KMS-11 (cell line): ENCODE results near the gene GLCCI1.
A peak's percentile ranks its signal among the peaks of the same experiment; 100 is the strongest.

Experiments used
- H2AFZ ChIP-seq: fragments of 200-600 bp; sonication (generic); 2 replicates; pipeline ENCODE4 v1.6.1; 2016; ENCODE audit warnings: antibody characterized with exemption, mixed run types, low read depth
- H3K27ac ChIP-seq: fragments of 200-600 bp; sonication (generic); 2 replicates; pipeline ENCODE4 v1.6.1; 2016; ENCODE audit warnings: mild to moderate bottlenecking, mixed run types
- H3K27me3 ChIP-seq: fragments of 200-600 bp; sonication (generic); 2 replicates; pipeline ENCODE4 v1.6.1; 2017; ENCODE audit warnings: mild to moderate bottlenecking, low read depth, mixed run types, moderate library complexity; ENCODE audit not compliant: insufficient read depth
- H3K36me3 ChIP-seq: fragments of 200-600 bp; sonication (generic); 2 replicates; pipeline ENCODE4 v1.6.1; 2017; ENCODE audit warnings: mild to moderate bottlenecking, mixed run types; ENCODE audit not compliant: insufficient read depth
- H3K4me1 ChIP-seq: fragments of 200-600 bp; sonication (generic); 2 replicates; pipeline ENCODE4 v1.6.1; 2016; ENCODE audit warnings: mild to moderate bottlenecking, low read depth, mixed run types; ENCODE audit not compliant: poor library complexity, severe bottlenecking
- H3K4me2 ChIP-seq: fragments of 200-600 bp; sonication (generic); 2 replicates; pipeline ENCODE4 v1.7.0; 2016; ENCODE audit warnings: mild to moderate bottlenecking, mixed run types
- H3K4me3 ChIP-seq: fragments of 200-600 bp; sonication (generic); IDR thresholded peaks from 2 replicates; pipeline ENCODE4 v1.6.1; 2017; ENCODE audit warnings: low read depth, low read length, mixed read lengths; ENCODE audit not compliant: insufficient read depth
- H3K79me2 ChIP-seq: fragments of 200-600 bp; sonication (generic); 2 replicates; pipeline ENCODE4 v1.6.1; 2016; ENCODE audit warnings: low read depth, mixed run types; ENCODE audit not compliant: insufficient read depth
- H3K9ac ChIP-seq: fragments of 200-600 bp; sonication (generic); 2 replicates; pipeline ENCODE4 v1.6.1; 2016; ENCODE audit warnings: mild to moderate bottlenecking, mixed run types
- H4K20me1 ChIP-seq: fragments of 200-600 bp; sonication (generic); 2 replicates; pipeline ENCODE4 v1.6.1; 2016; ENCODE audit warnings: mild to moderate bottlenecking, mixed run types; ENCODE audit not compliant: insufficient read depth
- CTCF ChIP-seq: fragments of 200-600 bp; sonication (generic); conservative IDR thresholded peaks from 2 replicates; pipeline ENCODE4 v1.6.1; 2017; ENCODE audit warnings: low read depth, mild to moderate bottlenecking, antibody characterized with exemption, low read length, moderate library complexity, mixed read lengths

GLCCI1 gene

DNA sequence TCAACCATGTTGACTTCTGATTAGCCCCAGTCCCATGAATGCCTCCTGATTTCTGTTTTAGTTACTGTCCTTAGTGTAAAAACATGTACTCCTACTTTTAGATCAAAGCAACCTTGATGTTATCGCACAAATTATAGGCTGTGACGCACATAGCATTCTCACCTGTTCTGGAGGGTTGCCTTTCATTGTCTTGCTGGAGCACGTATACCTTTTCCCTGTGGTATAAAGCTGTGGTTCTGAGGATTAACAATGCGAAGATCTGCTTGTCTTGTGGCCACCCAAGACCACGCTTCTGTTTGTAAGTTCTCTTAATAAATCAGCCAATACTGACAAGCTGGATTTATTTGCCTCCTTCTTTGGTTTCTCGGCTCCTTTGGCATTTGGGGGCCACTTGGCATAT is 30.1 kb upstream of the GLCCI1 start:
- no peak overlapping the region for H3K4me2 ChIP-seq
- H4K20me1 ChIP-seq = no peaks in the 10 kb centered on the region
- no peak for TF ChIP-seq CTCF
- H3K79me2 ChIP-seq = no peaks in the 10 kb centered on the region
- H2AFZ ChIP-seq = no peak overlapping the region
- no peak overlapping the region for H3K4me3 ChIP-seq
- no peak overlapping the region for H3K9ac ChIP-seq
- H3K4me1 ChIP-seq = peaks cover 37% of the 10 kb centered on the region
- H3K27ac ChIP-seq = no peak overlapping the region
- no peaks in the 10 kb centered on the region for H3K27me3 ChIP-seq
- no peaks in the 10 kb centered on the region for H3K36me3 ChIP-seq

DNA sequence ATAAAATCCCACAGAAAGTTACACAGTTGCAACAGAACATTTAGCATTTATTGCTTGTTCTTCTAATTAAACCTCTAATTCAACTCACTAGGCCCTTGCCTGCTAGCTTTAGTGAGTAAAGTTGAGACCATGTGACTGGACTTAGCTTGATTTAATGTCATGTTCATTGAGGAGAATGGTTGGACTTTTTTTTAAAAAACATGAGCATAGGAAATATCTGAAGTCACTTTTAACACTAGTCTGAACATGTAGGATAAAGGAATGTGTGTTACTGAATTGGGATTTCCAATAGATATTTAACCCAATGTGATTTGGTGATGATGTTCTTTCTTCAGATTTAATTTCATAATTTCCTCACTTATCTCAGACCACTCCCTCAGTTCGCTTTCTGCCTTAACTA is 24.6 kb upstream of the GLCCI1 start:
- no peaks in the 10 kb centered on the region for H3K36me3 ChIP-seq
- H3K4me1 ChIP-seq = peaks cover 76% of the 10 kb centered on the region
- peak overlapping the region; percentile 74 for H3K27ac ChIP-seq
- no peak overlapping the region for H3K4me3 ChIP-seq
- H3K27me3 ChIP-seq = no peaks in the 10 kb centered on the region
- no peak for TF ChIP-seq CTCF
- peak overlapping the region; percentile 85 for H3K4me2 ChIP-seq
- H2AFZ ChIP-seq = peak overlapping the region; percentile 10; the same call in 1 of the 2 replicates
- no peaks in the 10 kb centered on the region for H3K79me2 ChIP-seq
- H3K9ac ChIP-seq = peak overlapping the region; percentile 38; the same call in 1 of the 2 replicates
- H4K20me1 ChIP-seq = no peaks in the 10 kb centered on the region

DNA sequence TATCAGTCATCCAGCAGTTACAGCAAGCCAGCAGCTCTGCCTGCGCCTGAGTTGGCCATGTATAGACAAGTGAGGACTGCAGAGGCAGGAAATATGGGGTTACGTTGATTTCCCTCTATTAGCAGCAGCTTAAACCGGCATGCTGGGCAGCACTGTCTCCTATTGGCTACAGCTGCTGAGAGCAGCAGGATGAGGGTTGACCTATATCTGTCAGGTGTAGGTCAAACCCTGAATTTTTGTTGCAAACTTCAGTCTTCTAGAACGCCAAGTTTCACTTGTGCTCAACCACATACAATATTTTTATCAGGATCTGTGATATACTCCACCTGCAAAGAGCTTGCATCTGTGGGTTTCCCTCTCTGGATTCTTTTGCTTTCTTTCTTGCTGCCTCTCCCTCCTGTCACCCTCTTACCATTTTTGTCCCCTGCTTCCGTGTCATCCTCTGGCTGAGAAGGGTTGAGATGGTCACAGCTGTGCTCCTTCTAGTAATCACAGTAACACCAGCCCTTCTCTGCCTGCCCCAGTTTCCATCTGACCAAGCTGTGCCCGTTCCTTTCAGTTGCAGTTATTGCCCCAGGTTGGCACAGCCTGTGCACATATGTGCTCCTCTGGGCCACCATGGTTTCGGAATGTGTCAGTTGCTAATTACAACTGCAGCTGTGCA is 23.8 kb upstream of the GLCCI1 start:
- Histone ChIP-seq H3K4me3 (no peak overlapping the region), H2AFZ (peak overlapping the region; percentile 10; the same call in 1 of the 2 replicates), H3K4me1 (peaks cover 84% of the 10 kb centered on the region), H4K20me1 (no peaks in the 10 kb centered on the region), H3K36me3 (no peaks in the 10 kb centered on the region), H3K4me2 (peak overlapping the region; percentile 91), H3K79me2 (no peaks in the 10 kb centered on the region), H3K9ac (peak overlapping the region; percentile 38; the same call in 1 of the 2 replicates), H3K27ac (peak overlapping the region; percentile 74), H3K27me3 (no peaks in the 10 kb centered on the region)
- no peak for TF ChIP-seq CTCF

DNA sequence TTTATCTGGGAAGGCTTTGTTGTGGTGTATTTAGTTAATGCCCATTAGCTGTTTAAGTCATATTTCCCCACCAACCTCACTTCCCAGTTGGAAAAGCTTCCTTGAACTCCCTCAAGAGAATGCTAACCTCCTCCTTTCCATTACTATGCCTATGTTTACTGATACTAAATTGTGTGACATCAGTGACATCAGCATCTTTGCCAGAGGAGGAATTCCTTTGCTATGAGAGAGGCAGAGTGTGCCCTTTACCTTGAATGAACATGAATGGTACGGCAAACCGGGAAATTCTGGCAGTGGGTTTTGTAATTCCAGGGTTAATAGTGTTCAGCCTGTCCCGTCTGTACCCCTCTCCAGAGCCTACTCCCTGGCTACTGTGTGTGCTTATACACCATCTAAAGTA is 22.1 kb upstream of the GLCCI1 start:
- TF ChIP-seq CTCF = no peak

More for the DNA sequence above, 22.1 kb upstream of the GLCCI1 start:
- H3K4me2 ChIP-seq = peak overlapping the region; percentile 91
- H3K79me2 ChIP-seq = no peaks in the 10 kb centered on the region
- no peak overlapping the region for H3K9ac ChIP-seq
- no peaks in the 10 kb centered on the region for H4K20me1 ChIP-seq
- no peaks in the 10 kb centered on the region for H3K27me3 ChIP-seq
- H2AFZ ChIP-seq = no peak overlapping the region
- no peak overlapping the region for H3K4me3 ChIP-seq
- H3K4me1 ChIP-seq = peaks cover 86% of the 10 kb centered on the region
- peak overlapping the region; percentile 74 for H3K27ac ChIP-seq
- no peaks in the 10 kb centered on the region for H3K36me3 ChIP-seq
